Pons (tissue), 1 donor: Measurements from ENCODE around the gene ZNF440.
A peak's percentile ranks its signal among the peaks of the same experiment; 100 is the strongest.
"Not testable (repeated sequence)": the region's sequence is repeated elsewhere in the genome, so short reads cannot be mapped to it uniquely, and the experiment has no call there.

Source experiments
- DNase-seq: peaks from one replicate; pipeline ENCODE4 v3.0.0-alpha.2; 2016; ENCODE audit warnings: low spot score

Gene ZNF440

DNA sequence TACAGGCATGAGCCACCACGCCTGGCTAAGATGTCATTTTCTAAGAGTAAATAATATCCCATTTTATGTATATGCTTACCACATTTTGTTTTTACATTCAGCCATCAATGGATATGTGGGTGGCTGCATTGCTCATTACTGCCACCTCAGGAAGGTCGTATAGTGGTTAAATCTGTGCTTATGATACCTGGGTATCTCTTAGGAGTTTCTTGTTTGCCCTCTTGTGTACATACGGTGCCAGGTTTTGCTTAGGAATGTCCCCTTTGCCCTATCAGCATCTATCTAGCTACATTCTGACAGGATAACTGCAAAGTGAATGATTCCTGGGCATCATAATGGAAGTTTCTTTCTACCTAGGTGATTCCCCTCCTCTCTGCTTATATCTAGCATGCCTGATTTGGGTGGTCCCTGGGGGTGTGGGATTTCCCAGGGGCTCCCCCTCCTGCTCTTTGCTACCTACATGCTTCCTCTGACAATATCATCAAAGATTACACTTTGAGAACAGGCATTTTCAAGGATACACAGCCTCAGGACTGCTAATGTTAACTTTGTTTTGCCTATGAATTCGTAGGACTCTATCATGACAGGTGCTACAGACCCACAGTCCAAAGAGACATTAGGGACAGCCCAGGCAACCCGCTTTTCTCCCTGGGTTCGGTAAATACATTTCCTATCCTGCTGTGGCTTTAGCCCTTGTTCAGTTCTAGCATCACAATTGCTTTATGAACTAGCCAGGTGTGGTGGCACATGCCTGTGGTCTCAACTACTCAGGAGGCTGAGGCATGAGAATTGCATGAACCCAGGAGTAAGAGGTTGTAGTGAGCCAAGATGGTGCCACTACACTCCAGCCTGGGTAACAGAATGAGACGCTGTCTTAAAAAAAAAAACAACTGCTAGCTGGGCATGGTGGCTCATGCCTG is 15.1 kb downstream of the ZNF440 start:
- DNase-seq, result not testable (repeated sequence)

GRCh38 chr19:11832253-11832912 is 18.3 kb downstream of the ZNF440 start:
- DNase-seq, result no peak

DNA sequence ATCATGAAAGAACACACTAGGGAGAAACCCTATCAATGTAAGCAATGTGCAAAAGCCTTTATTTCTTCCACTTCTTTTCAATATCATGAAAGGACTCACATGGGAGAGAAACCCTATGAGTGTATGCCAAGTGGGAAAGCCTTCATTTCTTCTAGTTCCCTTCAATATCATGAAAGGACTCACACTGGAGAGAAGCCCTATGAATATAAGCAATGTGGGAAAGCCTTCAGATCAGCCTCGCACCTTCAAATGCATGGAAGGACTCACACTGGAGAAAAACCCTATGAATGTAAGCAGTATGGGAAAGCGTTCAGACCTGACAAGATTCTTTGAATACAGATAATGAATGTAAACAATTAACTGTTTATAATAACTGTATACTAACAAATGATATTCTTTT is 19.5 kb downstream of the ZNF440 start:
- no peak for DNase-seq

DNA sequence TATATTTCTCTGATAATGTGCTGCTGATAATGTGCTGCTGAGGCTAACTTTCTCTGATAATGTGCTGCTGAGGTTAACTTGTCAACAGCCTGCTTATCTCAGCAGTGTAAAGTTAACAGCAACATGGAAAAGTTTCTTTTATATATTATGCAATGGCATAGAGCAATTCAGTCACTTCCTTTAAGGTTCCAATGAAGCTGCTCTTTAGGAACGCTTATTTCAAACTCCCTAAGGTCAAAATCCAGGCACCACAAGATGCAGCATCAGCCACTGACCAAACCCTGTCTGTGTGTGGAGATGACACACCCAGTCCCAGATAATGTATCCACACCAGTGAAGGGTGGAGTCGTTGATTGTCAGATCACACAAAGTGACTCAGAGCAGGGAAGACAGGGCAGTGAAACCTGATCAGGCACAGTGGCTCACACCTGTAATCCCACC is 21.6 kb downstream of the ZNF440 start:
- not testable (repeated sequence) for DNase-seq

DNA sequence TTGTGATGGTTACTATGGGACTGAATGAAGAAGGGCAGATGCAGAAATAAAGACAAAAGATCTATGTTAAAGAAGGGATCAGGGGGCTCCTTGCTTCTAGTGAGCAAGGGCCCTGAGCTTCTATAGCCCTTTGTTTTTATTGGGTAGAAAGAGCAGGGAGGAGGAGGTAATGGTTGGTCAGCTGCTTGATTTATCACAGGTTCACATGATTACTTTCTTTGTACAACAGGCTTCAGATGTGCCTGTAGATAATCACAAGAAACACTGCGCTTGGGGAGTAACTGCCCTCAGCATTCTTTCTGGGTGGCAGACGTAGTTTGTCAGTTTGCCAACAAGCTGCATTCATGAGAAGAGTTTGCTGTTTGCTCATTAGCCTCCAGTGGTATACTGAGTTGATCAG is 29.6 kb downstream of the ZNF440 start:
- DNase-seq, result no peak

DNA sequence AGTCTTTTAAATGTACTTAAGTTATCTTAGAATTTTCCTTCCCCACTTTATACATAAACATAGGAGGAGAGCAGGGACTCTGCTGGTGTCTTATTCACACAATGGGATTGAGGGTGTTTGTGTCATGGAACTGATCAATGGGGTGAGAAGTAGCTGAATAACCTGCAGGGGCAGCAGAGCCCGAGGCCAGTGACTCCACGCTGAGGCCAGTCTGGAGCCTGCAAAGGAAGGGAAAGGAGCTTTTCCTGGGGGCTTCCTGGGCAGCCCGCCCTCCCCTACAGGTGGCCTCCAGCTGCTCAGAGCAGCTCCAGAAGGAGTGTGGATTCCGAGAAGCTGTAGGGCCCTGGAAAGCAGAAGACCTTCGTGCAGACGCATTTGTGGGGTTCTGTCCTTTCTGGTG is 33.5 kb downstream of the ZNF440 start:
- DNase-seq, result not testable (repeated sequence)

- DNase-seq, result no peak
Observed at GRCh38 chr19:11848200-11848593, 34.1 kb downstream of the ZNF440 start.

- peak; percentile 95 for DNase-seq
Observed at GRCh38 chr19:11848594-11849469, 34.8 kb downstream of the ZNF440 start, which contains the start of gene ZNF439. TSS of gene ZNF439 (plus strand) at chr19:11848726. CDS start at chr19:11848868, 142 bp downstream.

DNA sequence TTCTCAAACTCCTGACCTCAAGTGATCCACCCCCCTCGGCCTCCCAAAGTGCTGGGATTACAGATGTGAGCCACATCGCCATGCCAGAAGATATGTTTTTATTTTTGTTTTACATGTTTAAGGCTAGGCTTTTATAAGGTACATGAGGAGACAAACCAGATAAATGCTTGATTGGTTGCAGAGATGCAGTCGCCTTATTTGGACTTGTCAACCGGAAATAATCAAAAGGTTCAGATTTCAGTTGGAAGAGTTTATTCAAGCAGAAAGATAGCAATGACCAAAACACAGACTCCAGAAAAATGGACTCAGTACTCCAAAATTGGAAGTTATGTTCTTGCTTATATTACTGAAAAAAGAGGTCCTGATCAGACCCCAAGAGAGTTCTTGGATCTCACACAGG is 36.2 kb downstream of the ZNF440 start:
- not testable (repeated sequence) for DNase-seq

DNA sequence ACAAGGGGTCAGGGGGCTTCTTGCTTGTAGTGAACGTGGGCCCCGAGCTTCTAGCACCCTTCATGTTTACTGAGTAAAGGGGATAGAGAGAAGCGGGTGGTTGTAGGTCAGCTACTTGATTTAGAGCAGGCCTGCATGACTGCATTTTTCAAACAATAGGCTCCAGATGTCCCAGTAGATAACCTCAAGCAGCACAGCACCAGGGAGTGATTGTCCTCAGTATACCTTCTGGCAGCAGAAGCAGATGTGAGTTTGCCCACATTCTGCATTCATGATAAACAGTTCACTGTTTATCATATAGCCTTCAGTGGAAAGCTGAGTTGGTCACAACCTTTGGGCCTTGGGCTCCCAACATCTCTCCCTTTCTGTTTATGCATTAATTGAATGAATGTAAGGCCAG is 39.3 kb downstream of the ZNF440 start:
- DNase-seq, result no peak

- DNase-seq, result no peak
Observed at GRCh38 chr19:11856596-11857250, 42.6 kb downstream of the ZNF440 start.

- no peak for DNase-seq
Observed at GRCh38 chr19:11860721-11861120, 46.6 kb downstream of the ZNF440 start.

DNA sequence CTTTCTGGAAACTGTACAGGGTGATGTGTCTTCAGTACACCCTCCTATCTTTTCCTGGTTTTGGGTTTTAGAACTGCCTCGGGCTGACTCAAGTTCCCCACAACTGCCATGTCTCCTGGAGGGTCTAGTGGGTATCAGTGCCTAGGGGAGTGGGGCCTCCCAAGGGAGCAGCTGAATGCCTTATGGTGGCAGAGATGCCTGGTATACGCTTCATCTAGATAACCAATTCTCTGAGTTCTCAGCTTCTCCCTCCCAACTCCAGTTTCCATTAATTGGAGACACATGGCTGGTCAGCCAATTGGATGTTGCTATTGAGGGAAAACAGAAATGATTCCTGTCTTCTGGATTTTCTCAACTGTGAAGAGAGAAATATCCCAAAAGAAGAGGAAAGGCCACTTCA is 47.2 kb downstream of the ZNF440 start:
- DNase-seq, result no peak

DNA sequence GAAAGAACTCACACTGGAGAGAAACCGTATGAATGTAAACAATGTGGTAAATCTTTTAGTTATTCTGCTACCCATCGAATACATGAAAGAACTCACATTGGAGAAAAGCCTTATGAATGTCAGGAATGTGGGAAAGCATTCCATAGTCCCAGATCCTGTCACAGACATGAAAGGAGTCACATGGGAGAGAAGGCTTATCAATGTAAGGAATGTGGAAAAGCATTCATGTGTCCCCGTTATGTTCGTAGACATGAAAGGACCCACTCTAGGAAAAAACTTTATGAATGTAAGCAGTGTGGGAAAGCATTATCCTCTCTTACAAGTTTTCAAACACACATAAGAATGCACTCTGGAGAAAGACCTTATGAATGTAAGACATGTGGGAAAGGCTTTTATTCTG is 53.7 kb downstream of the ZNF440 start:
- not testable (repeated sequence) for DNase-seq

- no peak for DNase-seq
Observed at GRCh38 chr19:11868188-11868587, 54.1 kb downstream of the ZNF440 start.

GRCh38 chr19:11872624-11873023 is 58.6 kb downstream of the ZNF440 start:
- no peak for DNase-seq

GRCh38 chr19:11873762-11874161 is 59.7 kb downstream of the ZNF440 start:
- no peak for DNase-seq

- DNase-seq, result not testable (repeated sequence)
Observed at GRCh38 chr19:11879687-11880266, 65.7 kb downstream of the ZNF440 start.

GRCh38 chr19:11880598-11880997 is 66.5 kb downstream of the ZNF440 start:
- no peak for DNase-seq

GRCh38 chr19:11881151-11881800 is 67.2 kb downstream of the ZNF440 start:
- peak; percentile 51 for DNase-seq

- no peak for DNase-seq
Observed at GRCh38 chr19:11882606-11883005, 68.5 kb downstream of the ZNF440 start.
